ENCODE measurements around the gene NIM1K. TPM values are rescaled to one million over a fixed set of nuclear protein-coding genes. Genes with fewer than 3 reads are reported as not detected.

Gene NIM1K
- total RNA-seq, 1 donor from 2014 or later = 4.8 TPM

DNA sequence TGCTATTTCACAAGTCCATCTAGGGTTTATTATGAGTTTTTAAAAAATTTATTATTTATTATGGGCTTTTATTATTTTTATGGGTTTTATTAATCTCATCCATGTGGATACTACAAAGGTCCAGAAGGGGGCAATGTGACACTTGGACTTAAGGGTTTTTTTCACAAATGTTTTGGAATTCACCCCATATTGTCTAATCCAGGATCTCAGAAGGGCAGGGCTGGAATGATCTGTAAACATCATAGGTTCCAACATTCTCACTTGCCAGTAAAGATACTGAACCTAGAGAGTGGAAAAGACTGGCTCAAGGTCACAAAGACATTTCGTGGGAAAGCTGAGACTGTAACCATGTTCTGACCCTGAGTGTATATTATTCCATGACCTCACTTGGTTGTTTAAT is 35.6 kb downstream of the NIM1K start:
- peak; percentile 46 to 62 for ATAC-seq
- no peaks in the 10 kb centered on the region for H3K4me1 ChIP-seq
- H3K9me3 ChIP-seq = no peaks in the 10 kb centered on the region
- no peak for DNase-seq
- no peaks in the 10 kb centered on the region for H3K27me3 ChIP-seq (ENCODE audit: low read depth)
- H3K36me3 ChIP-seq = no peaks in the 10 kb centered on the region
- intact Hi-C loops (cut with DNase I) = no loop called here
- no peak overlapping the region for H3K4me3 ChIP-seq
- H3K27ac ChIP-seq = no peak overlapping the region
- TF ChIP-seq, protein P1, sequence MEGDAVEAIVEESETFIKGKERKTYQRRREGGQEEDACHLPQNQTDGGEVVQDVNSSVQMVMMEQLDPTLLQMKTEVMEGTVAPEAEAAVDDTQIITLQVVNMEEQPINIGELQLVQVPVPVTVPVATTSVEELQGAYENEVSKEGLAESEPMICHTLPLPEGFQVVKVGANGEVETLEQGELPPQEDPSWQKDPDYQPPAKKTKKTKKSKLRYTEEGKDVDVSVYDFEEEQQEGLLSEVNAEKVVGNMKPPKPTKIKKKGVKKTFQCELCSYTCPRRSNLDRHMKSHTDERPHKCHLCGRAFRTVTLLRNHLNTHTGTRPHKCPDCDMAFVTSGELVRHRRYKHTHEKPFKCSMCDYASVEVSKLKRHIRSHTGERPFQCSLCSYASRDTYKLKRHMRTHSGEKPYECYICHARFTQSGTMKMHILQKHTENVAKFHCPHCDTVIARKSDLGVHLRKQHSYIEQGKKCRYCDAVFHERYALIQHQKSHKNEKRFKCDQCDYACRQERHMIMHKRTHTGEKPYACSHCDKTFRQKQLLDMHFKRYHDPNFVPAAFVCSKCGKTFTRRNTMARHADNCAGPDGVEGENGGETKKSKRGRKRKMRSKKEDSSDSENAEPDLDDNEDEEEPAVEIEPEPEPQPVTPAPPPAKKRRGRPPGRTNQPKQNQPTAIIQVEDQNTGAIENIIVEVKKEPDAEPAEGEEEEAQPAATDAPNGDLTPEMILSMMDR (IDR thresholded peaks at IDR 0.05) = peak; percentile 24

DNA sequence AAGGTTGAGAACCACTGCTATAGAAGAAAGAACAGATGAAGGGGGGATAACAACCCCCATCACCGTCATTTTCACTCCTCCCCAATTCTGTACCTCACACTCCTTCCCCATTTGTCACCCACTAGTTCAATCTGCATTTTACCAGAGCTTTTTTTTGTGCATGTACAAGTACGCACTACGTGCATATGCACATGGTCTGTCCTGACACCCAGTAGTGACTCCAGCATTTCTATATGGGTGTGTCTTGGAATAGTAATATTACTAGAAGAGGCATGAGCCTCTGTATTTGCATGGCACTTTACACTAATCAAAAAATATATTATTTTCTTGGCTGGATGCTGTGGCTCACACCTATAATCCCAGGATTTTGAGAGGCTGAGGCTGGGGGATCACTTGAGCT is 38.7 kb downstream of the NIM1K start:
- intact Hi-C loops (cut with DNase I) = no loop called here
- Histone ChIP-seq H3K27me3 (ENCODE audit: low read depth) (no peaks in the 10 kb centered on the region), H3K4me1 (no peaks in the 10 kb centered on the region), H3K9me3 (no peaks in the 10 kb centered on the region), H3K4me3 (no peak overlapping the region), H3K36me3 (no peaks in the 10 kb centered on the region), H3K27ac (no peak overlapping the region)
- TF ChIP-seq, protein P1 (IDR thresholded peaks at IDR 0.05) = no peak
- ATAC-seq = no peak
- DNase-seq = no peak

DNA sequence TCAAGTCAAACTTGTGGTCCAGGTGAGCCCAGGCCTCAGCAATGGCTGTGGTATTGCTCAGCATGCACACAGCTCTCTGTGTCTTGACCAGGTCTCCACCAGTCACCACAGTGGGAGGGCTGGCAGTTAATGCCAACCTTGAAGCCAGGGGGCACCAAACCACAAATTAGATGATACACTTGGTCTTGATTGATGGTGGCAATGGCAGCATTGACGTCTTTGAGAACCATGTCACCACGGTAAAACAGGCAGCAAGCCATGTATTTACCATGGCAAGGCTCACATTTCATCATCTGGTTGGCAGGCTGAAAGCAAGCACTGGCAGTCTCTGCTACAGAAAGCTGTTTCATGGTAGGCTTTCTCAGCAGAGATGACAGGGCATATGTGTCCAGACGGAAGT is 40.0 kb downstream of the NIM1K start:
- peak; percentile 7 to 50 for ATAC-seq
- Histone ChIP-seq H3K27me3 (ENCODE audit: low read depth) (no peaks in the 10 kb centered on the region), H3K36me3 (no peaks in the 10 kb centered on the region), H3K4me1 (no peaks in the 10 kb centered on the region), H3K4me3 (no peak overlapping the region), H3K27ac (no peak overlapping the region), H3K9me3 (no peaks in the 10 kb centered on the region)
- TF ChIP-seq, protein P1 (IDR thresholded peaks at IDR 0.05) = peak; percentile 27
- intact Hi-C loops (cut with DNase I) = no loop called here
- no peak for DNase-seq

DNA sequence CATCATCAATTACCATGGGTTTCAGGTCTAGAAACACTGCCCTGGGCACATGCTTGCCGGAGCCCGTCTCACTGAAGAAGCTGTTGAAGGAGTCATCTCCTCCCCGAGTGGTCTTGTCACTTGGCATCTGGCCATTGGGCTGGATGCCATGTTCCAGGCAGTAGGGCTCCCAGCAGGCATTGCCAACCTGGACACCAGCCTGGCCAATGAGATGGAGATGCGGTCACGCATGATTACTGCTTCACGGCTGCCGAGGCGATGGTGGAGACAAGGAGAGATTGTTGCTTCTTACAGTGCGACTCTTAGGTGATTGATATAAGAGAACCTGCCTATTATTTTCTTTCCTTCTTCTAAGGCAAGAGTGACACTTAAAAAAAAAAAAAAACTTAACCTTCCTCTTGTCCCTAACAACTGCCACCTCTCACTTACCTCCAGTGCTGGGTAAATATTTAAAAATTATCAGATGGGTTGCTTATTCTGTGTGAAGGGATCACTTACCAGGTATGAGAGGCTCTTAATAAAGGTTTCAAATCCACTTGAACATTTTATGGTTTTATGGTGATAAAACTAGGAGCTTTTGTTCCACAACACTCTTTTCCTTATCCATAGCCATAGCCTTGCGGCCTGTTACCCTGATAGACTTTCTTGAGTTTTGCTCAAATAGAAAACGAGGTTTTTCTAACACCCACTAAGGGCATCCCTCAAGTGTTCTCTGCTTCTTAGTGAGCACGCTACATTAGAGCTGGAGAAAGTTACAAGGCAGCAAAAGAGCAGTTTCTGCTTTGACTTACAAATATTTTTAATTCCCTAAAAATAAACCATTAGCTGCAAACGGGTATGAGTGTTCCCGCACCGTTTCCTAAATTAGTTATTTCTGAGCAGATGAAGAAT is 41.2 kb downstream of the NIM1K start:
- Histone ChIP-seq H3K27me3 (ENCODE audit: low read depth) (no peaks in the 10 kb centered on the region), H3K36me3 (no peaks in the 10 kb centered on the region), H3K4me3 (no peak overlapping the region), H3K4me1 (no peaks in the 10 kb centered on the region), H3K9me3 (no peaks in the 10 kb centered on the region), H3K27ac (no peak overlapping the region)
- intact Hi-C loops (cut with DNase I) = no loop called here
- peak; percentile 50 for DNase-seq
- TF ChIP-seq, protein P1 (IDR thresholded peaks at IDR 0.05) = no peak
- ATAC-seq = peak; percentile 82 to 94

DNA sequence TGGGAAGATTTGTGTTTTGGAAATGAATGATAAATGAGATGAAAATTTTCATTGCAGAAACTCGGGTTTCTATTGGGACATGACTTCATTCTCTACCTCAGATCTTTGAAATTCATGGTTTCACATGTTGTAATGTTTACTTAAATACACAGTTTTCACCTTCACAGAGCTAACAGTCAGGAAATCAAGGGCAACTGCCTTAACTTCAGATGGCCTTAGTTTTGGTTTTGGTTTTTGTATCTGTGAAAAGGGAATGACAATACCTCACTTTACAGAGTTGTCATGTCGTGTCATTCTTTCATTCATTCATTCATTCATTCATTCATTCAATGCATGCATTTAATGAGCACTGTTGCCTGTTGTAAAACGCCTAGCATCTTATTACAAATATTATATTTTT is 41.9 kb downstream of the NIM1K start:
- no peaks in the 10 kb centered on the region for H3K4me1 ChIP-seq
- DNase-seq (no peak), ATAC-seq (peak in 1 of 2 donors; percentile 40)
- no peaks in the 10 kb centered on the region for H3K27me3 ChIP-seq (ENCODE audit: low read depth)
- no peaks in the 10 kb centered on the region for H3K9me3 ChIP-seq
- TF ChIP-seq, protein P1 (IDR thresholded peaks at IDR 0.05) = no peak
- no peak overlapping the region for H3K4me3 ChIP-seq
- H3K36me3 ChIP-seq = no peaks in the 10 kb centered on the region
- intact Hi-C loops (cut with DNase I) = no loop called here
- no peak overlapping the region for H3K27ac ChIP-seq
